ENCODE measurements around the gene IFNLR1. TPM values are rescaled to one million over a fixed set of nuclear protein-coding genes. Genes with fewer than 3 reads are reported as not detected.

IFNLR1 gene
- total RNA-seq, 2 experiments from 2014 or later, result 4.3 to 5.6 TPM

- POLR2A ChIA-PET, result no interaction called here
- CTCF ChIA-PET, result interaction anchor here (0.7 to 3.4 kb wide), 5 partner anchors 11 to 39 kb away, joined by 3 to 19 read pairs (median 4); no protein-coding TSS in a partner anchor
Observed at GRCh38 chr1:24186031-24186710, 918 bp downstream of the IFNLR1 start.

DNA sequence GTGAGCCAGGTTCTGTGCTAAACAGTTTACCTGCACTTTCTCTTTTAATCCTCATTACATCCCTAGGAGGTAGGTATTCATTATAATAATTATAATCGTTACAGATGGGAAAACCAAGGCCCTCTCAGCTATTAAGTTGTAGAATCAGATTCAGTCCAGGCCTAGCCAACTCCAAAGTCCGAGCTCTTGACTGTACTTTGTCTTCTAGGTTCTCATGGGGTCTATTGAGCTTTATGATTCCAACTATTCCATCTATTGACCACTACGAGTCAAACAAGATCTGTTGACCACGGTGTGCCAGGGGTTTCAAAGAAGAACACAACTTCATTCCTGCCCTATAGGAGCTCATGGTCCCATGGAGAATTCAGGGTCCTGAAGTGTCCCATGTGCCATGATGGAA lies 2.0 kb downstream of the IFNLR1 start:
- CTCF ChIA-PET, result interaction anchor here (0.7 to 3.4 kb wide), 4 partner anchors 14 to 206 kb away, joined by 3 to 19 read pairs (median 4); no protein-coding TSS in a partner anchor
- POLR2A ChIA-PET, result interaction anchor here (0.9 kb wide), 1 partner anchor 232 kb away, joined by 3 read pairs; no protein-coding TSS in a partner anchor

DNA sequence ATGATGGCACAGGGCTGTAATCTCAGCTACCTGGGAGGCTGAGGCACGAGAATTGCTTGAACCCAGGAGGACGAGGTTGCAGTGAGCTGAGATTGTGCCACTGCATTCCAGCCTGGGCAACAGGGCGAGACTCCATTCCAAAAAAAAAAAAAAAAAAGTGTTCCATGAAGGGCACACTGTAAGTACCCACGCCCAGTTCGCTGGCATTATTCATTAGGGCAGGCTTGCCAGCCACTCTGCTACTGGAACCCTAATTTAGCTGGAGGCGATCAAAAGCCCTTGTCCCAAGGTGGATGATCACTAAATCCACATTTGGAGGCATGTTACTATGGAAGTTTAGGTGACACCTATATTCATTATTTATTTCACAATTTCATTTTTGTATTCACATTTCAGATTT lies 5.0 kb downstream of the IFNLR1 start:
- ChIA-PET POLR2A (no interaction called here), CTCF (interaction anchor here (1.3 kb wide), 1 partner anchor 19 kb away, joined by 3 read pairs; no protein-coding TSS in a partner anchor)

- CTCF ChIA-PET, result interaction anchor here (1.3 kb wide), 1 partner anchor 20 kb away, joined by 3 read pairs; no protein-coding TSS in a partner anchor
- POLR2A ChIA-PET, result no interaction called here
Observed at GRCh38 chr1:24181619-24182018, 5.5 kb downstream of the IFNLR1 start.

GRCh38 chr1:24180676-24181075 lies 6.4 kb downstream of the IFNLR1 start:
- ChIA-PET POLR2A (no interaction called here), CTCF (interaction anchor here (0.9 kb wide), 1 partner anchor 18 kb away, joined by 5 read pairs; no protein-coding TSS in a partner anchor)

DNA sequence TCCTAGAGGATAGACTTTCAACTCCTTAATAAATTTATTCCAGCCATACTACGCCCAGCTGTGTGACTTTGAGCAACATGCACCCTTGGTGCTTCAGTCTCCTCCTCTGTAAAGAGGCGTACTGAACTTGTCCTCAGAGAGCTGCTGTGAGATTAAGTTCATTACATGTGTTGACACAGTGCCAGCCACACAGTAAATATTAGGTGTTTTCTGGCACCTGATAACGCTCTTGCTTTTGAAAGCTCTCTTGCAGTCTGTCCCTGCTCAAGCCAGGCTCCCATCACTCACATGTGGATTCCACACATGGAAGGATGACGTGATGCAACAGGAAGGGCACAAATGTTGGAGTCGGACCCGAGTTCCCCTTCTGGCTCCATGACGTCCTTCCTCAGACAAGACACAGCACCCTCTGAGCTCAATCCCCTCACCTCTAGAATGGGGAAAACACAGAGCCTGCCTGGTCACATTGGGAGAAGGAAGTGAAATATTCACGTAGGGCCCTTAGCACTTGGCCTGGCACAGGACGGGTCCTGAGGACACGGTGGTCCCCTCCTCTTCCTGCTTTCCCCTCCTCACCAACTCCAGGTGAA lies 7.7 kb downstream of the IFNLR1 start:
- ChIA-PET CTCF (no interaction called here), POLR2A (no interaction called here)

DNA sequence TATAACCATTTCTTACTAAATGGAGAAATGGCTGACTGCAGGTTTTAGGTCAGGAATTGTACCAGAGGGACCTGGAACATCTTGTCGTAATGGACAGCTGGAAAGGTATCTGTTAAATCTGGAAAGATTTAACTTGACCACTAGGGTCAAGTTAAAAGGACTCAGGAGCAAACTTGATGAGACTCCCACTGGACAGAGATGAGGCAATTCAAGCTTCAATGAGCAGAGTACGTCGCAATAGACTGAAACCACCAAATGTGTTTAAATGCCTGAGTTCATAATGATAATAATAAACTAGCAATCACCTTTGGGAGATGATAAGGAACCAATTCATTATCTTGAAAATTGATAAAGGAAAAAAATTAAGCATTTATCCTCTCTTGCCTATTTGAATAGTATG lies 8.7 kb downstream of the IFNLR1 start:
- ChIA-PET POLR2A (no interaction called here), CTCF (interaction anchor here (1.0 kb wide), 1 partner anchor 21 kb away, joined by 3 read pairs; no protein-coding TSS in a partner anchor)

DNA sequence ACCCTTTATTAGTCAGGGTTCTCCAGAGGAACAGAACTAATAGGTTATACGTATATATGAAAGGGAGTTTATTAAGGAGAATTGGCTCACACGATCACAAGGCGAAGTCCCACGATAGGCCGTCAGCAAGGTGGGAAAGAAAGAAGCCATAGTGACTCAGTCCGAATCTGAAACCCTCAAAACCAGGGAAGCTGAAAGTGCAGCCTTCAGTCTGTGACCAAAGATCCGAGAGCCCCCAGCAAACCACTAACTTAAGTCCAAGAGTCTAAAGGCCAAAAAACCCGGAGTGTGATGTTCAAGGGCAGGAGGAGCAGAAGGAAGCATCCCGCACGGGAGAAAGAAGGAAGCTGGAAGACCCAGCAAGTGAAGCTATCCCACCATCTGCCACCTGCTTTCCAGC lies 9.9 kb downstream of the IFNLR1 start:
- ChIA-PET POLR2A (no interaction called here), CTCF (no interaction called here)

GRCh38 chr1:24175033-24175755 lies 11.9 kb downstream of the IFNLR1 start:
- ChIA-PET CTCF (no interaction called here), POLR2A (no interaction called here)

- ChIA-PET CTCF (no interaction called here), POLR2A (no interaction called here)
Observed at GRCh38 chr1:24173638-24174575, 13.2 kb downstream of the IFNLR1 start.

- ChIA-PET CTCF (interaction anchor here (1.0 kb wide), 1 partner anchor 219 kb away, joined by 3 read pairs; no protein-coding TSS in a partner anchor), POLR2A (no interaction called here)
Observed at GRCh38 chr1:24172598-24172997, 14.5 kb downstream of the IFNLR1 start.

- CTCF ChIA-PET, result interaction anchor here (0.6 kb wide), 2 partner anchors 391 to 825 kb away, joined by 3 to 4 read pairs; partner anchors contain the start of gene HNRNPR
Observed at GRCh38 chr1:24169286-24169685, 17.8 kb downstream of the IFNLR1 start.

DNA sequence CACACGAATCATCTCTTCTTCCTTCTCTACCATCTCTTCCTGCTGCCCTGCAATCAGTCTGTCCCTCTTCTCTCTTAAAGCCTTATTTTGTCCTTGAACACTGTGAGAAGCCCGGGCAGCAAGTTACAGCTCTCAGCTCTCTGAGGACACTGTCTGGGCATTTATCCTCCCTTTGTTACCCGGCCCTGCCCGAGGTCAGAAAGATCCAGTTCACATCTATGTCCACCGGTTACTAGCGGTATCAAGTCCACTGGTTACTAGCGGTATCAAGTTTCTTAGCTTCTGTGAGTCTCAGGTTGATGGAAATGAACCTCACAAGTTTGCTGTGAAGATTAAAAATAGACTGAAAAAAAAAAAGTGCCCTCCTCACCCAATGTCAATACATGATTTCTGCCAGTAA lies 18.8 kb downstream of the IFNLR1 start:
- POLR2A ChIA-PET, result no interaction called here
- CTCF ChIA-PET, result no interaction called here

More at GRCh38 chr1:24169286-24169685, 17.8 kb downstream of the IFNLR1 start:
- POLR2A ChIA-PET, result no interaction called here

DNA sequence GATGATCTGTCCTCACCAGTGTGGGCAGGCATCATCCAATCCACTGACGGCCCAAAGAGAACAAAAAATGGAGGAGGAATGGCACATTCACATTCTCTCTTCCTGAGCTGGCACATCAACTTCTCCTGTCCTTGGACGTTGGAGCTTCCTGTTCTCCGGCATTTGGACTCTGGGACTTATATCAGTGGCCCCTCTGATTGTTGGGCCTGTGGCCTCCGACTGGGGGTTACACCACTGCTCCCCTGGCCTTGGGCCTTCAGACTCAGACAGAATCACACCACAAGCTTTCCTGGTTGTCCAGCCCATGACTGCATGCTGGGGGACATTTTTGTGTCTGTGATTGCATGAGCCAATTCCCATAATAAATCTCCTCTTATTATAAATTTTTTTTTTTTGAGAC lies 20.1 kb downstream of the IFNLR1 start:
- POLR2A ChIA-PET, result no interaction called here

DNA sequence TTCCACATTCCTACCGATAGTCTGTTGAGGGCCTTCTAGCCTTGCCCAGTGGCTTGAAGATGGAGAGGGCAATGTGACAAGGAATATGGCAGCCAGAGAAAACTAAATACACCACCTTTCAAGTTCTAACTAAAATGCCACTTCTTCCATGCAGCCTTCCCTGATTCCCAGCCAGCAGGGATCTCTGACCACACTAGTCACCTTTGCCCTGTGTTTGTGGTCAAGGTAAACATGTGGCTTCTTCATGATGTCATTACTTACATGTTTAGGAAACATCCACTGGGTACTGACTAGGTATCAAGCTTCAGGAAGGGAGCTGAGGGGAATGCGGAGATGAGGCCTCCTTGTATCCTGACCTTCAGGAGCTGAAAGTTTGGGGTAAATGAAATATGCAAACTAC lies 21.6 kb downstream of the IFNLR1 start:
- CTCF ChIA-PET, result interaction anchor here (0.5 to 1.2 kb wide), 2 partner anchors 15 to 153 kb away, joined by 3 to 5 read pairs; no protein-coding TSS in a partner anchor
- POLR2A ChIA-PET, result no interaction called here

More for the DNA sequence above, 20.1 kb downstream of the IFNLR1 start:
- CTCF ChIA-PET, result interaction anchor here (0.9 kb wide), 1 partner anchor 35 kb away, joined by 3 read pairs; no protein-coding TSS in a partner anchor

- ChIA-PET POLR2A (no interaction called here), CTCF (interaction anchor here (0.7 kb wide), 1 partner anchor 49 kb away, joined by 4 read pairs; no protein-coding TSS in a partner anchor)
Observed at GRCh38 chr1:24164004-24164403, 23.1 kb downstream of the IFNLR1 start.

DNA sequence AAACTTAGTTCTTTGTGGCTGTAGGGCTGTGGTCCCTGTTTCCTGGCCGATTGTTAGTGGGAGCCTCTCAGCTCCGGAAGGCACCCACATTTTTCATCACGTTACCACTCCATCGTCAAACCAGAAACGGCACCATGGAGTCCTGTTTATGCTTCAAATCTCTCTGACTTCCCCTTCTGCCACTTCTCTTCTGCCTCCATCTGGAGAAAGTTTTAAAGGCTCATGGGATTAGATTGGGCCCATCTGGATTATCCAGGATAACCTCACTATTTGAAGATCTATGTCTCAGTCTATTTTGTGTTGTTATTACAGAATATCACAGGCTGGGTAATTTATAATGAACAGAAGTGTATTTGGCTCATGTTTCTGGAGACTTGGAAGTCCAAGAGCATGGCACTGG lies 24.9 kb downstream of the IFNLR1 start:
- CTCF ChIA-PET, result no interaction called here
- POLR2A ChIA-PET, result no interaction called here

DNA sequence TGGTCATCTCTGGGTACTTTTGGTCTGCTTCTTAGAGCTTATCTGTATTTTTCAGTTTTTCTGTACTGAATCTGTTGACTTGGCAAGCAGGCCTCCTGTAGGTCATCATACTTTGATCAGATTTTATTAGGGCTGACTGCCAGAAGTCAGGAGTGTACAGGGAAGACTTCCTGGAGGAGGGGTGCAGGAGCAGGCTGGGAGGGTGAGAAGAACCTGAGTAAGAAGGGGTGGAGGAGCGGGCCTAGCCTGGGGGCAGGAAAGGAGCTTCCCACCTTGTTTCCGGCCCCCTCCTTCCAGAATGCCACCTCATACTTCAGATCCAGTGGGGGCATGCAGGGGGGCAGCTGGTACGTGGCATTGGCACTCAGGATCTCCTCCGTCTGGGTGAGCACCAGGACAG lies 25.8 kb downstream of the IFNLR1 start:
- ChIA-PET POLR2A (no interaction called here), CTCF (no interaction called here)

DNA sequence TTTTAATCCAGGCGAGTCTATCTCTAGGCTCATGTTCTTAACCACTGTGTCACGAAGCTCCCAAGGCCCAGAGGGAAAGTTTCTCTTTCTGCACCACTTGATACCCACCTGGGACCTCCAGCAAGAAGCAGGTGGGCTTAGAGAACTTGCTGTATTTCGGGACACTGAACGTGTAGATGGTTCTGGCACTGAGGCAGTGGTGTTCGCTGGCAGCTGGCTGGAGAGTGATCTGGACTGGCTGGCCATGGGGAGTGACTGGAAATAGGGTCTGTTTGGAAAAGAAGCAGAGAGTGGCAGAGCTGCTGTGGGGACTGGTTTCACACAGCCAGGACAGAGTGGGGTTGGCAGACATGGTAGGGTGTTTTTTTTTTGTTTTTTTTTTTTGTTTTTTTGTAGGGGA lies 27.7 kb downstream of the IFNLR1 start:
- ChIA-PET POLR2A (no interaction called here), CTCF (interaction anchor here (1.0 to 1.8 kb wide), 2 partner anchors 9 to 323 kb away, joined by 3 to 8 read pairs; no protein-coding TSS in a partner anchor)
